Endothelial cell of umbilical vein (primary cell): Measurements from ENCODE around the gene CCDC91. TPM values are rescaled to one million over a fixed set of nuclear protein-coding genes. Genes with fewer than 3 reads are reported as not detected.

ENCODE experiments used
- BruUV-seq: library from RNA; stranded (reverse); fragments of 400-500 nt; replicated peaks from 2 replicates; lab custom pipeline; 2021; lab: Mats Ljungman, UMichigan
- CTCF ChIA-PET: fragments of 300-600, 350-600 bp; sonication (Branson Sonifier 250); formaldehyde crosslinking; loops from one replicate; lab custom pipeline; 2021; ENCODE audit warnings: antibody characterized with exemption, inconsistent platforms; lab: Charles Lee
- POLR2A ChIA-PET: fragments of 300-600, 350-600 bp; sonication (Branson Sonifier 250); formaldehyde crosslinking; loops from one replicate; lab custom pipeline; 2021; ENCODE audit warnings: antibody characterized with exemption, inconsistent platforms; lab: Charles Lee
- DNase-seq: peaks from one replicate; pipeline ENCODE4 v3.0.0-alpha.2; 2011; ENCODE audit warnings: low read depth, low spot score
- FAIRE-seq: peaks from 2 replicates; lab custom pipeline; 2011; peaks lifted over from hg19 to GRCh38; lab: Jason Lieb, UNC
- H2AFZ ChIP-seq: 2 replicates; pipeline ENCODE4 v1.6.0; 2012; ENCODE audit warnings: low read depth, low read length, control low read depth, inconsistent platforms
- H3K27ac ChIP-seq: 2 replicates; pipeline ENCODE4 v1.5.1; 2011; ENCODE audit warnings: low read depth, mild to moderate bottlenecking, control low read depth, low read length, moderate library complexity; ENCODE audit not compliant: insufficient read depth
- H3K27me3 ChIP-seq, 2 experiments: 2 replicates each; pipeline versions ENCODE4 v1.6.0 to v1.6.1; 2011; ENCODE audit warnings: low read length in 2 of 2, mixed read lengths in 1 of 2; ENCODE audit not compliant: control insufficient read depth in 2 of 2, insufficient read depth in 2 of 2
- H3K36me3 ChIP-seq, 2 experiments: 2 replicates in 1 of 2; 3 replicates in 1 of 2; pipeline ENCODE4 v1.5.1; 2011; ENCODE audit warnings: low read length in 2 of 2, mild to moderate bottlenecking in 1 of 2, moderate library complexity in 1 of 2; ENCODE audit not compliant: control insufficient read depth in 2 of 2, insufficient read depth in 2 of 2; ENCODE audit errors: extremely low read depth in 1 of 2
- H3K4me1 ChIP-seq: 3 replicates; pipeline ENCODE4 v1.5.1; 2011; ENCODE audit warnings: mild to moderate bottlenecking, low read length; ENCODE audit not compliant: control insufficient read depth, insufficient read depth; ENCODE audit errors: extremely low read depth
- H3K4me2 ChIP-seq: 2 replicates; pipeline ENCODE4 v1.6.1; 2011; ENCODE audit warnings: low read length, control low read depth, mixed read lengths; ENCODE audit not compliant: insufficient read depth
- H3K4me3 ChIP-seq, 3 experiments: fragments of 200-600 bp in 1 of 3; sonication (generic), shearing (Covaris generic) in 1 of 3; replicated peaks in 1 of 3; 2 replicates each; pipeline ENCODE4 v1.5.1; 2011 to 2016; ENCODE audit warnings: control low read depth in 3 of 3, low read length in 3 of 3, mild to moderate bottlenecking in 2 of 3, inconsistent platforms in 1 of 3, low read depth in 1 of 3, moderate library complexity in 1 of 3; ENCODE audit not compliant: insufficient read depth in 1 of 3
- H3K79me2 ChIP-seq: 2 replicates; pipeline ENCODE4 v1.6.0; 2012; ENCODE audit warnings: low read length, inconsistent platforms; ENCODE audit not compliant: control insufficient read depth, insufficient read depth
- H3K9ac ChIP-seq: replicated peaks from 2 replicates; pipeline ENCODE3; 2011; ENCODE audit warnings: low read length, control low read depth; ENCODE audit not compliant: insufficient read depth; ENCODE audit errors: extremely low read depth
- H3K9me1 ChIP-seq: replicated peaks from 3 replicates; pipeline ENCODE4 v1.6.0; 2011; ENCODE audit warnings: mild to moderate bottlenecking, low read length; ENCODE audit not compliant: control insufficient read depth, insufficient read depth; ENCODE audit errors: extremely low read depth
- H3K9me3 ChIP-seq: replicated peaks from 2 replicates; pipeline ENCODE4 v1.5.1; 2012; ENCODE audit warnings: low read length, inconsistent platforms; ENCODE audit not compliant: control insufficient read depth, insufficient read depth
- H4K20me1 ChIP-seq: replicated peaks from 2 replicates; pipeline ENCODE3; 2011; ENCODE audit warnings: mild to moderate bottlenecking, low read length; ENCODE audit not compliant: control insufficient read depth, insufficient read depth; ENCODE audit errors: extremely low read depth
- CTCF ChIP-seq, 2 donors: IDR thresholded peaks; 1 replicate in 1 of 2; 2 replicates in 1 of 2; pipeline ENCODE4 v1.5.1; 2011; ENCODE audit warnings: low read length in 2 of 2, mild to moderate bottlenecking in 2 of 2, moderate library complexity in 2 of 2, control low read depth in 1 of 2, inconsistent platforms in 1 of 2, low read depth in 1 of 2; ENCODE audit not compliant: insufficient read depth in 1 of 2; ENCODE audit errors: extremely low read depth in 1 of 2
- EZH2 ChIP-seq: IDR thresholded peaks from 2 replicates; pipeline ENCODE4 v1.6.1; 2012; ENCODE audit warnings: borderline replicate concordance, low read depth, mild to moderate bottlenecking, moderate library complexity, low read length, inconsistent platforms; ENCODE audit not compliant: severe bottlenecking
- FOS ChIP-seq: IDR thresholded peaks from 2 replicates; pipeline ENCODE4 v1.6.1; 2011; ENCODE audit warnings: mild to moderate bottlenecking, low read length, moderate library complexity, borderline replicate concordance; ENCODE audit not compliant: insufficient read depth
- GATA2 ChIP-seq: IDR thresholded peaks from 2 replicates; pipeline ENCODE4 v1.7.0; 2011; ENCODE audit warnings: low read depth, mild to moderate bottlenecking, moderate library complexity, mixed read lengths, low read length; ENCODE audit not compliant: insufficient read length, insufficient read depth
- JUN ChIP-seq: IDR thresholded peaks from 2 replicates; pipeline ENCODE4 v1.6.1; 2011; ENCODE audit warnings: borderline replicate concordance, low read depth; ENCODE audit not compliant: insufficient read length, insufficient read depth
- MAX ChIP-seq: IDR thresholded peaks from 2 replicates; pipeline ENCODE4 v1.6.1; 2011; ENCODE audit not compliant: insufficient read depth, insufficient read length
- MYC ChIP-seq: IDR thresholded peaks from one replicate; pipeline ENCODE4 v1.6.1; 2011; ENCODE audit warnings: mild to moderate bottlenecking, low read depth, low read length
- POLR2A ChIP-seq: IDR thresholded peaks from 2 replicates; pipeline ENCODE4 v1.6.1; 2012; ENCODE audit warnings: low read depth, mild to moderate bottlenecking, control low read depth, low read length
- POLR2AphosphoS5 ChIP-seq: IDR thresholded peaks from 2 replicates; pipeline ENCODE4 v1.6.1; 2012; ENCODE audit warnings: low read depth, mild to moderate bottlenecking, control low read depth, low read length, moderate library complexity; ENCODE audit not compliant: insufficient read depth
- dilution Hi-C: fragments of 300-500 bp; cut with MboI; formaldehyde crosslinking; loops from one replicate; pipeline ENCODE4 v1.15.0; 2019; ENCODE audit warnings: low sequenced_read_pairs; ENCODE audit not compliant: extremely low pct_ligation_motif_present
- intact Hi-C: fragments of 100-400 bp; cut with micrococcal nuclease; formaldehyde crosslinking; loops from one replicate; pipeline ENCODE4 v1.10.0; 2022
- polyA plus RNA-seq, 4 experiments: library from polyadenylated mRNA; depleted of rRNA in 3 of 4; stranded (reverse) in 3 of 4; unstranded in 1 of 4; fragments of >200 nt; gene quantifications; 2 replicates each; pipeline versions ENCODE4 v1.2.1 to v1.2.3, GENCODE V29; 2011 to 2012; ENCODE audit warnings: missing spikeins in 1 of 4
- total RNA-seq: library from RNA; stranded (reverse); gene quantifications from 2 replicates; pipeline ENCODE4 v1.2.3, GENCODE V29; 2021

CCDC91 gene
- total and polyA plus RNA-seq, 2 donors (not counting 3 experiments of a cell fraction or from before 2014, with no cell fraction given): 3.8 to 10.5 TPM

- H4K20me1 ChIP-seq: no peaks in the 10 kb centered on the region
- H3K4me3 ChIP-seq: no peak overlapping the region
- no peak for TF ChIP-seq GATA2
- TF ChIP-seq CTCF (IDR thresholded peaks at IDR 0.05; ENCODE audit: extremely low read depth in 1 of 2, insufficient read depth in 1 of 2, low read depth in 1 of 2, low read length in 2 of 2): no peak
- TF ChIP-seq JUN: no peak
- TF ChIP-seq FOS: no peak
- TF ChIP-seq POLR2A: no peak
- TF ChIP-seq POLR2AphosphoS5: no peak
- no peak for TF ChIP-seq EZH2
- no peak for TF ChIP-seq MAX
- no peak for TF ChIP-seq MYC
- no peaks in the 10 kb centered on the region for H3K4me1 ChIP-seq
- H3K4me2 ChIP-seq: no peak overlapping the region
- no peaks in the 10 kb centered on the region for H3K9me3 ChIP-seq
- dilution Hi-C loops: no loop called here
- H3K9ac ChIP-seq: no peak overlapping the region
- no peaks in the 10 kb centered on the region for H3K36me3 ChIP-seq
- no peak overlapping the region for H2AFZ ChIP-seq
- DNase-seq: no peak
- intact Hi-C loops: no loop called here
- no peaks in the 10 kb centered on the region for H3K27me3 ChIP-seq
- no peaks in the 10 kb centered on the region for H3K9me1 ChIP-seq
- FAIRE-seq: no peak
- no peaks in the 10 kb centered on the region for H3K79me2 ChIP-seq
- no peak overlapping the region for H3K27ac ChIP-seq
- POLR2A ChIA-PET: no interaction called here
- no TSS peak for BruUV-seq
- CTCF ChIA-PET: no interaction called here
Measured at GRCh38 chr12:28343713-28344112, 153.5 kb downstream of the CCDC91 start.
